ENCODE data around the gene ZNF684.

GRCh38 chr1:40564913-40565312 lies 33.5 kb downstream of the ZNF684 start:
- TF ChIP-seq POLR2A (IDR thresholded peaks at IDR 0.05) (no peak), CTCF (IDR thresholded peaks at IDR 0.05) (no peak)

Measured in testis (tissue), 2 donors.